Hematopoietic multipotent progenitor cell treated with erythropoietin and hydrocortisone succinate and interleukin-3 and kit ligand, for 6 days (in vitro differentiated cells): ENCODE data around the gene PMF1.

ENCODE experiments used
- DNase-seq: peaks from one replicate; pipeline ENCODE4 v3.0.0-alpha.2; 2015

The PMF1 gene

GRCh38 chr1:156276532-156276931 is 63.7 kb downstream of the PMF1 start:
- peak; percentile 35 for DNase-seq

DNA sequence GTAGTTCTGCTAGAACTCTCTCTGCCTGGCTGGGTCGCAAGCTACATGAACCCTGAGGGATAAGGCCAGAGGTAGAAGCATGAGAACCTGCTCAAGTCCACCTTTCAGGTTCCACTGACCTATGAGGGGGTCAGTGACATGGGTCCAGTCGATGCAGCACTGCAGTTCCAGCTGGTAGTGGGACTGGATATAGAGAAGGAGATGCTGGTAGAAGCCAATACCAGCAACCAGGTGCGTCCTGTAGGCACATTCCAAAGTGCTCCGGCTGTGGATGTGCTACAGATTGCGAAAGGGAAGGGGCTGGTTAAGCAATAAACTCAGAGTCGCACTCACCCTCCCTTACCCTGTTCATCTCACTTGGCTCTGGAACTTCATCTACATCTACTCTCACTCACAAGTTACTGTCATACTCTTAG is 64.2 kb downstream of the PMF1 start:
- peak; percentile 40 for DNase-seq

DNA sequence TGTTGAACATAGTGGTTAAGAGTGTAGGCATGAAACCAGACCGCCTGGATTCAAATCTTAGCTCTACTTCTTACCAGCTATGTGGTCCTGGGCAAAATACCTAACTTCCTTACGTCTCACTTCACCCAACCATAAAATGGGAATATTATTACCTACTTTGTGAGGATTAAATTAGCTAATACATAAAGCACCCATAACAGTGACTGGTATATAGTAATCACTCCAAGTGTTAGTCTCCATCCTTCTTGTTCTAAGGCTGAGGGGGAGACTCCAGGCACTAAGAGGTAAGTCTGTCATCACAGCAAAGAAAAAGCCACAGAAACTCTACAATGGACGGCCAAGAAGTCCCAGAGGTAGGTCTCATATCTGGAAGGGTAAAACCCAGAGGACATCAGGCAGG is 67.0 kb downstream of the PMF1 start:
- DNase-seq: no peak

GRCh38 chr1:156281281-156281680 is 68.5 kb downstream of the PMF1 start:
- peak; percentile 87 for DNase-seq

- DNase-seq: peak; percentile 47
Measured at GRCh38 chr1:156281693-156282478, 69.1 kb downstream of the PMF1 start.

GRCh38 chr1:156282479-156283222 is 69.8 kb downstream of the PMF1 start, which contains the start of gene SMG5:
Gene SMG5 (minus strand): TSS chr1:156282825. CDS start chr1:156282680, 145 bp downstream.
- DNase-seq: peak; percentile 99

DNA sequence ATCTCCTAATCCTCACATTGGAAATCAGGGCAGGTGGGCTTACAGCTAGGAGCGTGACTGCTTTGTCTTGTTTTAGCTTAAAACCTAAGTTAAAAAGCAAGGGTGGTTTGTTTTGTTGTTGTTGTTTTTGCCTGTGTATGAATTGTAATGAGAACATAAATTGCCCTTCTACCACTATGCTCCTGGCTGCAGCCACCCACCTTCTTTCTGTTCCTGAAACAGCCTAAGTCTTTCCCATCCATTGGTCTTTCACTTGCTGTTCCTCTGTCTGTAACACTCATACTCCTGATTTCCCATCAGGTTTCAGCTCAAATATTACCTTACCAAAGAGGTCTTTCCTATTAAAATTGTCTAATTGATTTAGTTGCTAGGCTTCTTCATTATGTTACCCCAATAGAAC is 70.7 kb downstream of the PMF1 start:
- peak; percentile 9 for DNase-seq

DNA sequence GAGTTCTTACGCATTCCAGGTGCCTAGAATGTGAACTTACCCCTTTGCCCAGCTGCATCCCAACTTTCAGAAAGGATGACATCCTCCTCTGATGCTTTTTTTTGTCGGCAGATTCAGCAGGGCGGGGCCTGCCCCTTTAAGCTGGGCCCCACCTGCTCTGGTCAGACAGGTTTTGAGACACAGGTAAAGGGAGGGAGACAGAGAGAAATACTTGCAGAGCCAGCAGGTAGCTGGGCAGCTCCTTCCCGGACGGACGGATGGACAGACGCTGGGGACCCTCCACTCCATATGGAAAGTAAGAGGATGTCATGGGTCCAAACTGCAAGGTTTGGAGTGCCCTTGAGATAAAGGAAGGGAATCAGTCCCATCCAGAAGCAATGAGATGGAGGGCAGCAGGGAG is 71.3 kb downstream of the PMF1 start, which contains the start of gene TMEM79:
Gene TMEM79, plus strand, starts transcription at position 214 of the 400 bp plus-strand sequence. CDS start 902 bp downstream, outside the sequence.
- DNase-seq: no peak

DNA sequence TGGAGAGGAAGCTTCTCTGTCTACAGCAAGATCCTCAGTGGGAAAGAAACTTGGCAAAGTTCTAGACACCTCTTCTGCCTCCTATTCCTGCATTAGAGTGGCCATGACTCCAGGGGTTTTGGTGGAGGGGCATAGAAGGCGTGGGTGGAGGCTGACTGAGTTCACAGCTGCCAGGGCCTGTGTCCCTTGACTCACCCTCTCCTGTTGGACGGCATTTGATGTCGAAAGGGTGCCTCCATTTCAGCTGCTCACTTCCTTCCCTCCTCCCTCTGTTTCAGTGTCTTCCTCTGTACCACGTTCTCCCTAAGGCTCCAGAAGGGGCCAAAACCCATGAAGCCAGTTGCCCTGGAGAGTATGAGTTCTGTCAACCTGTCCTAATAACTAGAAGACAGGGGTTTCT is 72.0 kb downstream of the PMF1 start:
- no peak for DNase-seq

DNA sequence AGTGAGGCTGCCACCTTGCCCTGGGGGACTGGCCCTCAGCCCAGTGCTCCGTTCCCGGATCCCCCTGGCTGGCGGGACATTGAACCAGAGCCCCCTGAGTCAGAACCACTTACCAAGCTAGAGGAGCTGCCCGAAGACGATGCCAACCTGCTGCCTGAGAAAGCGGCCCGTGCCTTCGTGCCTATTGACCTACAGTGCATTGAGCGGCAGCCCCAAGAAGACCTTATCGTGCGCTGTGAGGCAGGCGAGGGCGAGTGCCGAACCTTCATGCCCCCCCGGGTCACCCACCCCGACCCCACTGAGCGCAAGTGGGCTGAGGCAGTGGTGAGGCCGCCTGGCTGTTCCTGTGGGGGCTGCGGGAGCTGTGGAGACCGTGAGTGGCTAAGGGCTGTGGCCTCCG is 72.6 kb downstream of the PMF1 start:
- no peak for DNase-seq

- no peak for DNase-seq
Measured at GRCh38 chr1:156286061-156286460, 73.3 kb downstream of the PMF1 start.
